B cell (primary cell): ENCODE data around the gene HOXC13. TPM values are rescaled to one million over a fixed set of nuclear protein-coding genes. Genes with fewer than 3 reads are reported as not detected.

ENCODE experiments used
- ATAC-seq: fragments of 200-7000 bp; cut with Tn5 transposase; one replicate; pipeline ENCODE4 v1.10.0; 2021; ENCODE audit warnings: low read depth, mild to moderate bottlenecking, moderate number of reproducible peaks, moderate library complexity
- CTCF ChIA-PET: fragments of 350-600 bp; sonication (Branson Sonifier 250); formaldehyde crosslinking; loops from one replicate; lab custom pipeline; 2021; ENCODE audit warnings: antibody characterized with exemption, inconsistent platforms; lab: Charles Lee
- POLR2A ChIA-PET: fragments of 350-600 bp; sonication (Branson Sonifier 250); formaldehyde crosslinking; loops from one replicate; lab custom pipeline; 2021; ENCODE audit warnings: antibody characterized with exemption; lab: Charles Lee
- DNase-seq: peaks from one replicate; pipeline ENCODE4 v3.0.0; 2013
- H2AFZ ChIP-seq: 2 replicates; pipeline ENCODE4 v1.6.1; 2012; ENCODE audit warnings: mild to moderate bottlenecking, low read depth, low read length; ENCODE audit not compliant: insufficient read depth, poor library complexity, severe bottlenecking
- H3K27ac ChIP-seq, 2 donors: 1 replicate in 1 of 2; 2 replicates in 1 of 2; pipeline ENCODE4 v1.5.1; 2012 to 2013; ENCODE audit warnings: low read length in 2 of 2, mild to moderate bottlenecking in 2 of 2, moderate library complexity in 1 of 2
- H3K27me3 ChIP-seq, 4 experiments: fragments of 200-600 bp in 1 of 4; sonication (generic) in 1 of 4; replicated peaks in 1 of 4; 1 replicate in 2 of 4; 2 replicates in 2 of 4; pipeline versions ENCODE4 v1.6.1 to v1.7.0; 2013 to 2016; ENCODE audit warnings: low read length in 3 of 4, mild to moderate bottlenecking in 2 of 4, mixed read lengths in 1 of 4, moderate library complexity in 1 of 4; ENCODE audit not compliant: insufficient read depth in 4 of 4, control insufficient read depth in 3 of 4; ENCODE audit errors: control extremely low read depth in 1 of 4
- H3K36me3 ChIP-seq, 2 experiments: replicated peaks in 1 of 2; 1 replicate in 1 of 2; 2 replicates in 1 of 2; pipeline versions ENCODE4 v1.6.1 to v1.7.1; 2013; ENCODE audit warnings: low read length in 1 of 2; ENCODE audit not compliant: insufficient read depth in 2 of 2, control insufficient read depth in 1 of 2; ENCODE audit errors: control extremely low read depth in 1 of 2, extremely low read depth in 1 of 2
- H3K4me1 ChIP-seq, 2 donors: fragments of 200-600 bp in 1 of 2; sonication (generic) in 1 of 2; 1 replicate in 1 of 2; 2 replicates in 1 of 2; pipeline versions ENCODE4 v1.5.1 to v1.6.1; 2013 to 2017; ENCODE audit warnings: low read length in 2 of 2; ENCODE audit not compliant: control insufficient read depth in 2 of 2, insufficient read depth in 2 of 2
- H3K4me2 ChIP-seq: replicated peaks from 2 replicates; pipeline ENCODE3; 2012; ENCODE audit warnings: mild to moderate bottlenecking, low read depth, low read length; ENCODE audit not compliant: poor library complexity, severe bottlenecking
- H3K4me3 ChIP-seq, 5 experiments: fragments of 200-600 bp in 1 of 5; sonication (generic) in 1 of 5; 1 replicate in 3 of 5; 2 replicates in 2 of 5; pipeline versions ENCODE4 v1.5.1 to v1.7.0; 2011 to 2016; ENCODE audit warnings: low read length in 4 of 5, mild to moderate bottlenecking in 4 of 5, low read depth in 2 of 5, control low read depth in 1 of 5, moderate library complexity in 1 of 5; ENCODE audit not compliant: insufficient read depth in 1 of 5; ENCODE audit errors: control extremely low read depth in 1 of 5, extremely low read depth in 1 of 5
- H3K79me2 ChIP-seq: fragments of 200-600 bp; sonication (generic); one replicate; pipeline ENCODE4 v1.6.0; 2016; ENCODE audit warnings: low read length; ENCODE audit not compliant: control insufficient read depth, insufficient read depth
- H3K9ac ChIP-seq: fragments of 200-600 bp; sonication (generic); 2 replicates; pipeline ENCODE4 v1.6.1; 2017; ENCODE audit warnings: mild to moderate bottlenecking, low read length, moderate library complexity
- H3K9me3 ChIP-seq, 3 donors: one replicate each; pipeline versions ENCODE4 v1.6.1 to v1.7.1; 2013; ENCODE audit warnings: low read length in 2 of 3; ENCODE audit not compliant: control insufficient read depth in 2 of 3, insufficient read depth in 1 of 3; ENCODE audit errors: control extremely low read depth in 1 of 3
- H4K20me1 ChIP-seq: 2 replicates; pipeline ENCODE4 v1.6.0; 2012; ENCODE audit warnings: mild to moderate bottlenecking, low read length; ENCODE audit not compliant: insufficient read depth, control insufficient read depth, poor library complexity, severe bottlenecking
- H3K27ac Mint-ChIP-seq: one replicate; pipeline ENCODE4 v1.8.0; 2021; ENCODE audit warnings: mixed read lengths
- H3K27me3 Mint-ChIP-seq: one replicate; pipeline ENCODE4 v1.8.0; 2021; ENCODE audit warnings: mixed read lengths
- H3K4me1 Mint-ChIP-seq: one replicate; pipeline ENCODE4 v1.8.0; 2021; ENCODE audit warnings: mixed read lengths
- H3K4me3 Mint-ChIP-seq: one replicate; pipeline ENCODE4 v1.8.0; 2021; ENCODE audit warnings: mixed read lengths
- H3K9me3 Mint-ChIP-seq: one replicate; pipeline ENCODE4 v1.8.0; 2022; ENCODE audit warnings: mixed read lengths; ENCODE audit not compliant: insufficient read depth
- CTCF ChIP-seq: fragments of 200-600 bp; IDR thresholded peaks from one replicate; pipeline ENCODE4 v1.8.0; 2022; ENCODE audit warnings: antibody characterized with exemption, mild to moderate bottlenecking
- EZH2 ChIP-seq: IDR thresholded peaks from 2 replicates; pipeline ENCODE4 v1.6.1; 2012; ENCODE audit warnings: borderline replicate concordance, low read depth, mild to moderate bottlenecking, moderate library complexity, low read length; ENCODE audit not compliant: insufficient read depth, poor library complexity, severe bottlenecking
- WGBS: methylation state at CpG from one replicate; pipeline ENCODE4 v1.1.5; 2013; ENCODE audit warnings: missing lambda C conversion rate; ENCODE audit not compliant: insufficient coverage; 5-methylcytosine and 5-hydroxymethylcytosine counted together
- intact Hi-C: fragments of 100-400 bp; cut with micrococcal nuclease; formaldehyde crosslinking; loops from one replicate; pipeline ENCODE4 v1.10.0; 2022
- polyA plus RNA-seq: library from polyadenylated mRNA; depleted of rRNA; stranded (reverse); fragments of >200 nt; gene quantifications from 2 replicates; pipeline ENCODE4 v1.2.3, GENCODE V29; 2012
- total RNA-seq, 2 donors: library from RNA; stranded (reverse); fragments of 120-200 nt in 1 of 2; gene quantifications; 1 replicate in 1 of 2; 2 replicates in 1 of 2; pipeline versions ENCODE4 v1.2.3 to v1.2.4, GENCODE V29; 2013 to 2022

Gene HOXC13
- total and polyA plus RNA-seq, 2 donors (not counting 1 experiment from before 2014, with no cell fraction given), result not detected

GRCh38 chr12:53994264-53995001, 55.8 kb downstream of the HOXC13 start:
- peaks cover 0 to 98% (median 87%) of the 10 kb centered on the region in 4 experiments for H3K27me3 ChIP-seq
- Mint-ChIP-seq H3K9me3 (no peaks in the 10 kb centered on the region), H3K4me3 (peak overlapping the region; percentile 89), H3K27ac (peak overlapping the region; percentile 75), H3K27me3 (peaks cover 92% of the 10 kb centered on the region), H3K4me1 (peaks cover 39% of the 10 kb centered on the region)
- H3K4me2 ChIP-seq, result peak overlapping the region; percentile 96
- no peaks in the 10 kb centered on the region for H3K79me2 ChIP-seq
- ChIA-PET CTCF (interaction anchor here (0.9 kb wide), 1 partner anchor 196 kb away, joined by 3 read pairs; no protein-coding TSS in a partner anchor), POLR2A (interaction anchor here (0.7 kb wide), 1 partner anchor 219 kb away, joined by 3 read pairs; no protein-coding TSS in a partner anchor)
- ATAC-seq (no peak), DNase-seq (no peak)
- H3K36me3 ChIP-seq, result no peaks in the 10 kb centered on the region
- H3K4me3 ChIP-seq, result peak overlapping the region in 1 of 5 experiments; percentile 60
- TF ChIP-seq EZH2 (peak; percentile 23), CTCF (no peak)
- peaks cover 0 to 67% (median 0%) of the 10 kb centered on the region in 3 donors for H3K9me3 ChIP-seq
- peak overlapping the region; percentile 70 for H2AFZ ChIP-seq
- WGBS, result 8% methylated on average over 57 of the region's 60 CpGs
- no peaks in the 10 kb centered on the region for H4K20me1 ChIP-seq
- H3K9ac ChIP-seq, result peak overlapping the region; percentile 58
- H3K27ac ChIP-seq, result no peak overlapping the region
- intact Hi-C loops, result loop anchor here (5.0 kb wide), 2 partner anchors 38 to 42 kb away; partner anchors contain the start of genes HOXC12 and HOXC5
- H3K4me1 ChIP-seq, result peaks cover 29 to 64% of the 10 kb centered on the region in 2 donors

- peak overlapping the region; percentile 96 for H3K4me2 ChIP-seq
- H2AFZ ChIP-seq, result peak overlapping the region; percentile 70
- DNase-seq, result no peak
Observed at GRCh38 chr12:53995002-53995377, 56.4 kb downstream of the HOXC13 start.

More at GRCh38 chr12:53995002-53995377, 56.4 kb downstream of the HOXC13 start:
- Histone ChIP-seq H3K9ac (peak overlapping the region; percentile 58), H3K27ac (no peak overlapping the region), H3K27me3 (peaks cover 0 to 98% (median 86%) of the 10 kb centered on the region in 4 experiments), H3K9me3 (peaks cover 0 to 73% (median 0%) of the 10 kb centered on the region in 3 donors), H3K4me3 (peak overlapping the region in 3 of 5 experiments; percentile 57 to 60 (median 59)), H3K79me2 (no peaks in the 10 kb centered on the region), H4K20me1 (no peaks in the 10 kb centered on the region), H3K4me1 (peaks cover 34 to 64% of the 10 kb centered on the region in 2 donors), H3K36me3 (no peaks in the 10 kb centered on the region)
- ATAC-seq, result no peak
- CTCF ChIA-PET, result no interaction called here
- H3K4me3 Mint-ChIP-seq, result peak overlapping the region; percentile 89
- peaks cover 91% of the 10 kb centered on the region for H3K27me3 Mint-ChIP-seq
- H3K9me3 Mint-ChIP-seq, result no peaks in the 10 kb centered on the region
- POLR2A ChIA-PET, result interaction anchor here (0.6 to 0.7 kb wide), 2 partner anchors 19 to 219 kb away, joined by 3 to 10 read pairs; no protein-coding TSS in a partner anchor
- H3K27ac Mint-ChIP-seq, result peak overlapping the region; percentile 47
- H3K4me1 Mint-ChIP-seq, result peaks cover 37% of the 10 kb centered on the region
- intact Hi-C loops, result loop anchor here (5.0 kb wide), 2 partner anchors 37 to 43 kb away; partner anchors contain the start of genes HOXC12 and HOXC5
- TF ChIP-seq CTCF, result no peak
- no peak for TF ChIP-seq EZH2
- WGBS, result 5% methylated on average over 17 of the region's 17 CpGs
